Measurements from ENCODE around the gene MTF2.

- no peak for TF ChIP-seq CTCF (IDR thresholded peaks at IDR 0.05; ENCODE audit: insufficient read depth, low read length)
- TF ChIP-seq REST (IDR thresholded peaks at IDR 0.05; ENCODE audit: insufficient replicate concordance, low read depth) = no peak
- no peak for TF ChIP-seq GABPA (IDR thresholded peaks at IDR 0.05; ENCODE audit: low read depth)
- TF ChIP-seq POLR2AphosphoS5 (IDR thresholded peaks at IDR 0.05; ENCODE audit: low read depth) = no peak
- TF ChIP-seq SPI1 (IDR thresholded peaks at IDR 0.05; ENCODE audit: borderline replicate concordance, low read depth) = no peak
Measured at GRCh38 chr1:93143769-93144168, 64.7 kb downstream of the MTF2 start.
